ENCODE results near the gene IL6ST.
"Not testable (repeated sequence)": the region's sequence is repeated elsewhere in the genome, so short reads cannot be mapped to it uniquely, and the experiment has no call there.

IL6ST gene

DNA sequence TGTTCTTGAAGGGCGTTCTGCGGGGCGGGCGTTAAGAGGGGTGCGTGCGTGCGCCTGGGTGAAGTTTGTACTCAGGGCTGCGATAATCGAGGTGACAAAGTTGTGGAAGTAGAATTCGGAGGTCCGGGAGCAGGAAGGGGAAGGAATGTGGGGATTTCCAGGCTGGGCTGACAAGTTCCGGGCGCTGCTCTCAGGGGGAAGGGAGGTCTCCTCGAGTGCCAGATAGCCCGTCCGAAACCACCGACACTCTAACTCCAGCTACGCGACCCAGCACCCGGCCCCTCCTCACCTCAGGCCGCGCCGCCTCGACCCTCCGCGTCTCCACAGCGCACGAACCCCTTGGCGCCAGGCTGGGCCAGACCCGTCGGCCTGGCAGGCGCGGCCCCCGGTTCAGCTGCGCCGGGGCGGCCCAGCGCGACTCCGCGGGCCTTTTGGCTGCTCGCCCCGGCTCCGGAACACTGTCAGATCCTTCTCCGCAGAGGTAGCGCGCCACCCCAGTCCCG is at the start of gene IL6ST:
Gene IL6ST, minus strand, starts transcription at position 469 of the 503 bp plus-strand sequence. CDS start 18,685 bp downstream, outside the sequence.
- peak; percentile 64 for DNase-seq

DNA sequence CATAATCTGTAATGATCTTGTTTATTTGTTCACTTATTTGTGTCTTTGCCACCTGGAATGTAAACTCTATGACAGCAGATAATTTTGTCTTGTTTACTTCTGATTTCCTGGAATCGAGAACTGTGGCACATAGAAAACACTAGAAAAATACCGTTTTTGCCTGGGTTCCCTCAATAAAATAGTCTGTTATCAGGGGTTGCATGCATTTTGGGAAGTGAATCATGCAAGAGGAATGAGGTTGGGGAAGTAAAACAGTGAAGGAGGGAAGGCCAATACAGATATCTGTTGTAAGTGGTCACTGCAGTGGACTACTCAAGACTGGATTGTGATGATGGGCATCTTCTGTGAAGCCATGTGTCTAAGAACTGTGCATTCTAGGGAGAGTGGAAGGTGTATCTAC is 45.2 kb upstream of the IL6ST start:
- DNase-seq, result no peak

DNA sequence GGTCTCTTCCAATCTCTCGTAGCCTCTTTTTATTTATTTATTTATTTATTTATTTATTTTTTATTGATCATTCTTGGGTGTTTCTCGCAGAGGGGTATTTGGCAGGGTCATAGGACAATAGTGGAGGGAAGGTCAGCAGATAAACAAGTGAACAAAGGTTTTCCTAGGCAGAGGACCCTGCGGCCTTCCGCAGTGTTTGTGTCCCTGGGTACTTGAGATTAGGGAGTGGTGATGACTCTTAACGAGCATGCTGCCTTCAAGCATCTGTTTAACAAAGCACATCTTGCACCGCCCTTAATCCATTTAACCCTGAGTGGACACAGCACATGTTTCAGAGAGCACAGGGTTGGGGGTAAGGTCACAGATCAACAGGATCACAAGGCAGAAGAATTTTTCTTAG is 43.4 kb upstream of the IL6ST start:
- DNase-seq, result not testable (repeated sequence)

DNA sequence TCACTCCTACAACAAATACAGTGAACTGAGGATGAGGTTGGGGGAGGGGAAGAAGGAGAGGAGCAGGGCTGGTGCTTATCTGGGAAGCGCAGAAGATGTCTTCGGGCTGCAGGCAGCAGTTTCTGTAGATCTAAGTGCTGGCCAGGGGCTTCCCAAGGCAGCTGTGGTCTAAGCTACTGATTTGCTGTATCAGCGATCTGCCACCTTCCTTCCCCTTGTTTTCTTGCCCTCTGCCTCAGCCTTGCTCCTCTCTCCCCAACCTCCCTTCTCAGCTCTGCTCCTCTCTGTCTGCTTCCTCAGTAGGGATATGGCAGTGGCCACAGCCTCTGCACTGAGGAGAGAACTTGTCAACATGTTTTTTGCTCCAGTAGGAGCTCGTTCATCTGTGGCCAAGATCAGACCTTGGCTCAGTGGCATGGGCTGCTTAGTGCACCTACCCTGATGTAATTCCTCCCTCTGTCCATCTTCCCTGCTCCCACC is 42.8 kb upstream of the IL6ST start:
- no peak for DNase-seq

DNA sequence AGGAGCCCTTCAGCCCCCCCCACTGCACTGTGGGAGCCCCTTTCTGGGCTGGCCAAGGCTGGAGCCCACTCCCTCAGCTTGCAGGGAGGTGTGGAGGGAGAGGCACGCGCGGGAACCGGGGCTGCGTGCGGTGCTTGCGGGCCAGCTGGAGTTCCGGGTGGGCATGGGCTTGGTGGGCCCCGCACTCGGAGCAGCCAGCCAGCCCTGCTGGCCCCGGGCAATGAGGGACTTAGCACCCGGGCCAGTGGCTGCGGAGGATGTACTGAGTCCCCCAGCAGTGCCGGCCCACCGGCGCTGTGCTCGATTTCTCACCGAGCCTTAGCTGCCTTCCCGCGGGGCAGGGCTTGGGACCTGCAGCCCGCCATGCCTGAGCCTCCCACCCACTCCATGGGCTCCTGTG is 40.6 kb upstream of the IL6ST start:
- DNase-seq, result not testable (repeated sequence)

DNA sequence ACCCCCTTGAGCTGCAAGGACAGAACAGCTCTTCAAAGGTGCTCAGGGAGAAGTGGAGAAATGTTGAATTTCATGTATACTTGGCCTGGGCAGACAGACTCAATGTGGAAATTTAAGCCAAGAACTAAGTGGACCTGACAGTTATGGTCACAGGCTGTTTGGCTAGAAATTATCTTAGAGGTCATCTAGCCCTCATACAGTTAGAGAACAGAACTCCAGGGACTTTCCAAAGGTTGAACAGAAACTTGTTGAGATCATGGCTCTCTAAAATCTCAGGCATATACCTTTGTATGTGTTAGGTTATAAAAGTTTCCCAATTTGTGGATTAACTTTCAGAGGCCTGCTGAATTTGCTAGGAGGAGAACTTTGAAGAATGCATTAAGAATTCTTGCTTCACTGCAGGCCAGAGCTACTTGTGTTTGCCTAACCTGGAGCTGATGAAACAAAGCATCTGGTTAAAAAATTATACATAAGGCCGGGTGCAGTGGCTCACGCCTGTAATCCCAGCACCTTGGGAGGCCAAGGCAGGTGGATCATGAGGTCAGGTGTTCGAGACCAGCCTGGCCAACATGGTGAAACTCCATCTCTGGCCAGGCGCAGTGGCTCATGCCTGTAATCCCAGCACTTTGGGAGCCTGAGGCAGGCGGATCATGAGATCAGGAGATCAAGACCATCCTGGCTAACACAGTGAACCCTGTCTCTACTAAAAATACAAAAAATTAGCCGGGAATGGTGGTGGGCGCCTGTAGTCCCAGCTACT is 35.3 kb upstream of the IL6ST start:
- DNase-seq, result not testable (repeated sequence)

DNA sequence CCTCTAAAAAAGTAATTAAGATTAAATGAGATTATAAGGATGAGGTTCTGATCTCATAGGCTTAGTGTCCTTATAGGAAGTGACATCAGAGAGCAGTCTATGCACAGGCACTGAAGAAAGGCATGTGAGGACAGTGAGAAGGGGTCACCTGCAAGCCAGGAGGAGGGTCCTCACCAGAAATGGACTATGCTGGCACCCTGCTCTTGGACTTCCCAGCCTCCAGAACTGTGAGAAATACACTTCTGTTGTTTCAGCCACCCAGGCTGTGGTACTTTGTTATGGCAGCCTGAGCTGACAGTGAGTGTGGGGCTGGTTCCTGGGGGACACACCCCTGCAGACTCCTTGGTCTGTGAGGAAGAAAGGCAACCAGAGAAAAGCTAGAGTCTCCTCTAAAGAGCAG is 34.7 kb upstream of the IL6ST start:
- no peak for DNase-seq

DNA sequence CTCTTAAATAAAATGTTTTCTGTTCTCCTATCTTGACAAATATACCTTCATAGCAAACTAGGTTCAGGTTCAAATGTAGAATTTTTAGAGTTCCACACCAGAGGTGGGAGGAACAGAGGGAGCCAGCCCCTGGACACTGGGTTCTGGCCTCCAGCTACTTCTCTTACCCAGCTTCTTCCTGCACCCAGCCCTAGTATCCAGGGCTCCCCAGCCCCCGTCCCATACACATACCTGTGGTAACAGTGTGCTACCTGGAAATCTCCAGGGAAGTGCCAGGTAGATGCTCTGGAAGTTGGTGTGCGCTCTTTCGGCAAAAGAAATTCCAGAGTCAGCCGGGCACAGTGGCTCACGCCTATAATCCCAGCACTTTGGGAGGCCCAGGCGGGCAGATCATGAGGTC is 33.9 kb upstream of the IL6ST start:
- no peak for DNase-seq

DNA sequence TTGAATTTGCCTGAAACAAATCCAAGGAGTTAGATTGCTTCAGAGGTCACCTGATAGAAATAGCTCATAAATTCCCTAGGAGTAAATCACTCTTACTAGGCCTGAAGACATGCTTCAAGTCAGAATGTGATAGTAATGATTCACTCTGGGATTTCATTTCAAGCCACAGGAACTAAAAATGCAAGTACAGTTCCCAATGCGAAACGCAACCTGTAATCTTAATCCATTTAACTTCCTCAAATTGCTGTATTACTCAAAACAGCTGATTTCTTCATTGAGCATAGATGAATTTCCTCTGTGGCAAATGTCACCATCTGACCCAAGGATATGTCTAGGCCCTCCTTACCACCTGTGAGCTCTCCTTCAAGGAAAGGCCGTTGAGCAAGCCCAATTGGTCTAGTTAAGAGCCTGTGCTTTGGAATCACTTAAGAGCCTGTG is 32.1 kb upstream of the IL6ST start:
- DNase-seq, result peak; percentile 69

DNA sequence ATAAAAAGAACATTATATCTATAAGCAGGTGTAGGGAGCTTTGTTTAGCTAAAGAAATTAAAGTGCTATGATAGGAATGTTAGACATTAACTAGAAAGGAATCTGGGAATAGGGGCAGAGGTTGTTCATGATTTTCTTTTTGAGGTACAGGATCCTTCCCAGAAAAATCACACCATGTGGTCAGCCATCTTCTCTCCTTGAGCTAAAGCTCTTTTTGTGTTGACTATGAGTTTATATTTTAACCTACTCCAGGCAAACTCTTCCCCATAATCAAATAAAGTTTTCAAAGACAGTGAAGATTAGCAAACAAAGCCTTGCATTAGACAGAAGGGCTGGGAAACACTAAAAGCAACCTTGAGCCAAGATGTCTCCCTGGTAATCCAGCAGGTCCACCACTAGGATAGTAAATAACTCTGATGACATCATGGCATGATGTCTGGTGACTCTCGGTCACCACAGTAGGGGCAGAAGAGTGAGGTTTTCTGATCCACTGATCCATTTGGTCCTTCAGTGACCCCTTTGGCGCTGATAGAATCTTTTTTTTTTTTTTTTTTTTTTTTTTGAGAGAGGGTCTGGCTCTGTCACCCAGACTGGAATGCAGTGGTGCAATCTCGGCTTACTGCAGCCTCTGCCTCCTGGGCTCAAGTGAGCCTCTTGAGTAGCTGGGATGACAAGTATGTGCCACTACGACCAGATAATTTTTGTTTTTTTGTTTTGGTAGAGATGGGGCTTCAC is 30.6 kb upstream of the IL6ST start:
- DNase-seq, result peak; percentile 35

DNA sequence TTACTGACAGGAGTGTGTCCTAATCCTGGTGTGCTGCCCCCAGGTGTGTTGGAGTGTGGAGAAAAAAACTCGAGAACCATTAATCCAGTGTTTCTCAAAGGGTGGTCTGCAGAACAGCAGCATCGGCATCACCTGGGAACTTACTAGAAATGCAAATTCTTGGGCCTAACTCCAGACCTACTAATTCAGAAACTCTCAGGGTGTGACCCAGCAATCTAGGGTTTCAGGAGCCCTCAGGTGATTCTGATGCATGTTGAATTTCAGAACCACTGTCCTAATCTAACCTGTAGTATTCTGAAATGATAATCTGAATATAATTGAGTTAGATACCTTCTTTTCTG is 30.0 kb upstream of the IL6ST start:
- no peak for DNase-seq

DNA sequence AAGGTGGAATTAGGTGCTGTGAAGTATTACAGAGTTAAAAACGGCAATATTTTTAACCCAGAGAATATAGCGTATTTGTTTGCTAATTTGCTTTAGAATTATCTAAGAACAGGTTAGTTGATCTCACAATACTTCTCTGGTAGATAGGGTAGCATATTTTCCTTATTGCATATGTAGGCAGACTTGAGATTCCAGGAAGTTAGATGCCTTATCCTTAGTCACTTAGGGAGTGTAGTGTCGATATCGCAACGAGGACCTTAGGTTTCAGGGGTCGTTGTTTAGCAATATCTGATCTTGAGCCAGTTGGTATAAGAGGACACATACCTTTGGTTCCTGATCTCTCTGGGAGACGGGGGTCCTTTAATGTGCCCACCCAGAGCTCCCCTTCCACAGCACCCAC is 28.5 kb upstream of the IL6ST start:
- DNase-seq, result no peak

DNA sequence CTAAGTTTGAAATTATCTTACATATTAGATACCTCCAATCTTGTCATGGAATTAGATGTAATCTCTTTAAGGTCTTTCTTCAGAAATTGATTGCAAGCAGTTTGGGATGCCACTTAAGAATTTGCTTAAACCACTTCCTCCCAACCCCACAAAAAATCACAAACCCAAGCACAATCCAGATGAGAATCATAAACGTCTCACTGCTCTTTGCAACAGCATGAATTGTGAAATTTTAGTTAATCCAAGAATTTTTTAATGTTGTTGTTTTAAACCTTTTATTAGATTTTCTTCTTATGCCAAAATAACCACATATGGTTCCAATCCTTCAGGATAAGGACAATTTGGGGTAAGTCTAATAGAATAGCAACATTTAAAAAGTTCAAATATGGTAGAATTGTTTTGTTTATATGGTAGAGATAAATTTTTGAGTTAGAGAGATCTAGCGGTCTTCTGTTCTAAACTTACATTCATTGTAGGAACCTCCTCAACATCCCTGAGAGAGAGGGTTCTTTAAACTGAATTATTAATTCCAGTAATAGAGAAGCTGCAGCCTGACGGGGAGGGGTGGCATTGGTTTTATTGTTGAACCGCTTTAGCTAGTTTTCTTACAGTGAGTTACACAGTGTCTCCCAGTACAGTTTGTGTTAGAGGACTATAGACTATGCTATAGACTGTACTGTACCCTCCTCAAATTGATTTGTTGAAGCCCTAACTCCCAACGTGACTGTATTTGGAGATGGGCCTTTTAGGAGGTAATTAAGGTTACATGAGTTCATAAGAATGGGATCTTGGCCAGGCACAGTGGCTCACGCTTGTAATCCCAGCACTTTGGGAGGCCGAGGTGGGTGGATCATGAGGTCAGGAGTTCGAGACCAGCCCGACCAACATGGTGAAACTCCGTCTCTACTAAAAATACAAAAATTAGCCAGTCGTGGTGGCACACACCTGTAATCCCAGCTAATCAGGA is 24.8 kb upstream of the IL6ST start:
- DNase-seq, result no peak

DNA sequence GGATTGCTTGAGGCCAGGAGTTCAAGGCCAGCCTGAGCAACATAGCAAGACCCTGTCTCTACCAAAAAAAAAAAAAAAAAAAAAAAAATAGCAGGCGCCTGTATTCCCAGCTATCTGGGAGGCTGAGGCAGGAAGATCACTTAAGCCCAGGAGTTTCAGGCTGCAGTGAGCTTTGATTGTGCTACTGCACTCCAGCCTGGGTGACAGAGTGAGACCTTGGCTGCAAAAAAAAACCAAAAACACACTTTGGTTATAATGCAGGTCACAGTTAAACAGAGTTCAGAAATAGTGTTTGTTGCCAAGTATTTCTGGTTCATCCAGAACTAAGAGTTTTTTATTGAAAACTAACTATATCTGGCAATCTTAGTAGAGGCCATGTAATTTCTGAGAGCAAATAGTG is 24.1 kb upstream of the IL6ST start:
- DNase-seq, result no peak

DNA sequence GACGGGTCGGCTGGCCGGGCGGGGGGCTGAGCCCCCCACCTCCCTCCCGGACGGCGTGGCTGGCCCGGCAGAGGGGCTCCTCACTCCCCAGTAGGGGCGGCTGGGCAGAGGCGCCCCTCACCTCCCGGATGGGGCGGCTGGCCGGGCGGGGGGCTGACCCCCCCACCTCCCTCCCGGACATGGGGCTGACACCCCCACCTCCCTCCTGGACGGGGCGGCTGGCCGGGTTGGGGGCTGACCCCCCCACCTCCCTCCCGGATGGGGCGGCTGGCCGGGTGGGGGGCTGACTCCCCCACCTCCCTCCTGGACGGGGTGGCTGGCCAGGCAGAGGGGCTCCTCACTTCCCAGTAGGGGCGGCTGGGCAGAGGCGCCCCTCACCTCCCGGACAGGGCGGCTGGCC is 19.9 kb upstream of the IL6ST start:
- not testable (repeated sequence) for DNase-seq

DNA sequence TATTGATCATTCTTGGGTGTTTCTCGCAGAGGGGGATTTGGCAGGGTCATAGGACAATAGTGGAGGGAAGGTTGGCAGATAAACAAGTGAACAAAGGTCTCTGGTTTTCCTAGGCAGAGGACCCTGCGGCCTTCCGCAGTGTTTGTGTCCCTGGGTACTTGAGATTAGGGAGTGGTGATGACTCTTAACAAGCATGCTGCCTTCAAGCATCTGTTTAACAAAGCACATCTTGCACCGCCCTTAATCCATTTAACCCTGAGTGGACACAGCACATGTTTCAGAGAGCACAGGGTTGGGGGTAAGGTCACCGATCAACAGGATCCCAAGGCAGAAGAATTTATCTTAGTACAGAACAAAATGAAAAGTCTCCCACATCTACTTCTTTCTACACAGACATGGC is 19.2 kb upstream of the IL6ST start:
- not testable (repeated sequence) for DNase-seq

DNA sequence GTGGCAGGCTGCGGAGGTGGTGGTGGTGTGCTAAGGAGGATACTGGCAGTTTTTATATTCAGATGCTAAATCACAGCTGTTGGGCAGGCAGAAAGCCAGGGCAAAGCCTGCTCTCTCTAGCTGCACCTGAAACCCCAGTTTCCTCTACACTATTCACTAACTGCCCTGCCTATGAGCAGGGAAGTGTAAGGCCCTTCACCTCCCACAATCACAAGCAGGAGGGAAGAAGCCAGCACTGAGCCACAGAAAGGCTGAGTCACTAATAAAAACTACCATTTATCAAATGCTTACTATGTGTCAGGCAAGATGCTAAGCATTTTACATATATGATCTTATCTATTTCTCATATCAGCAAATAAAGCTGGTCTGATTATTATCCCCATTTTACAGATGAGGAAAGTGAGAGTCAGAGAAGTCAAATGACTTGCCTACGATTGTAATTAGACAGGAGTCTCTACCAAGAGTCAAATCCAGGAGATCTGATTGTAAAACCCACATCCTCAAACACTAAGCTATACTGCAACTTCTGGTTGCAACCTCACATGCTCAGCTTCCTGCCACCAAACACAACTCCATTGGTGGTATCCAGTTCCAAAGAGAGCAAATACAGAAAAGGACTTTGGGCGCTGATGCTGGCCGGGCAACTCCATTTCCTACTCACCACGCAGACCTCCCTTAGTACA is 17.7 kb upstream of the IL6ST start:
- peak; percentile 25 for DNase-seq

DNA sequence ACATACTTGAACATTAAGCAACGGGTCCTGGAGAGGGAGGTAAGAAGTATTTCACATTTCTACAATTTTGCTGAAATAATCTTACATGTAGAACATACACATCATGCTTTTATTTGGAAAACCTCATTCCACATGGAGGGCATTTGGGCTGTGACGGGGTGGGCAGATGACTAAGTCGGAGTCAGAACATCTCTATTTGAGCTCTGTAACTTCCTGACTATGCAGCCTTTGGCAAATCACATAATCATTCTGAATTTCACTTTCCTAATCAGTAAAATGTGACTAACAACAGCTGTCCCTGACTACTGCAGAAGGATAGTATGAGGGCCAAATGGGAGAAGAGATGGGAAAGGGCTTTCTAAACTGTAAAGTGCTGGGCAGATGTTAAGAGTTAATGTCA is 17.1 kb upstream of the IL6ST start:
- DNase-seq, result peak; percentile 40

DNA sequence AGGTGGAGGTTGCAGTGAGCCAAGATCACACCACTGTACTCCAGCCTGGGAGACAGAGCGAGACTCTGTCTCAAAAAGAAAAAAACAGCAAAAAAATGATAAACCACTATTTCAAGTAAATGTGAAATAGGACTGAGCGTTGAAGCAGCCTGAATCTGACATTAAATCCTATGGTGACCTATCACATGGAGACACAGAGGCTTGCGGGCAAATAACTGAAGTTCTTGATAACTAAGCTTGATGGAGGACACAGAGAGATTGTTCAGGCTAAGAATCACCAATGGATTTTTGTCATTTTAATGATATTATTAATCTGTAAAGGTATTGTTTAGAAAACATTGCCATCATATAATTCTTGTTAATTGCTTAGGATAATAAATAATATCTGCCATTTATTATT is 15.7 kb upstream of the IL6ST start:
- no peak for DNase-seq

DNA sequence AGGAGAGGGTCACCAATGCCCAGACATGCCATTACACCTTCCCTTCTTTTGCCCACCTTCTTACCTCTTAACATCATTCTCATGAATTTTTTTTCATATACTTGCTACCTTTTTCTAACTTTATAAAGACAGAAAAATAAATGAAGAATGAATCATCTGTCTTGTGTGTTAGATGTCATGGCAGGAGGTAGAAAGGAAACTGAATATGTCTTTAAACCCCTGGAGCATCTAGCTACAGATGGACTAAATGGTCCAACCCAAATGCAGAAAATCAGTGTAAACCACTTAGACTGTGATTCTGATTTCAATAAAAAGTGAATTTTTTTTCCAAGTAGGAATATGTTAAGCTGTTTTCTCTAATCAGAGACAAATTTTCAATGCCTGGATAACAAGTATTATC is 11.8 kb upstream of the IL6ST start:
- no peak for DNase-seq

DNA sequence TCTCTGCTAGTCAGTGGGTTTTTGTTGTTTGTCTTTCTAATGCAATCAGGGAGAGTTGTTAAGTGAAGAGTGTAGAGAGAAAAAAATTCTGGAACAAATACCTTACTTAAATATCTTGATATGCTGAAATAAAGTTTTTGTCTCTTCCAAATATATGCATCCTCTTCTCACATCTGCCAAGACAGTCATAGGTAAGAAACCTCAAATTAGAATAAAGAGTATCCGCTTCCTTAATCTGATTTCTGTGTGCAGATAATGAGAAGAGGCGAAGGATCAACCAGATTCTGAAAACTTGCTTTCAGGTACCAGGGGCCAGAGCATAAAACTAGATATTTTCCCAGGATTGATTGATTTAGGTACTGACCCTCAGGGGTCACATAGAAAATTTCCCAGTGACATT is 11.3 kb upstream of the IL6ST start:
- DNase-seq, result no peak

DNA sequence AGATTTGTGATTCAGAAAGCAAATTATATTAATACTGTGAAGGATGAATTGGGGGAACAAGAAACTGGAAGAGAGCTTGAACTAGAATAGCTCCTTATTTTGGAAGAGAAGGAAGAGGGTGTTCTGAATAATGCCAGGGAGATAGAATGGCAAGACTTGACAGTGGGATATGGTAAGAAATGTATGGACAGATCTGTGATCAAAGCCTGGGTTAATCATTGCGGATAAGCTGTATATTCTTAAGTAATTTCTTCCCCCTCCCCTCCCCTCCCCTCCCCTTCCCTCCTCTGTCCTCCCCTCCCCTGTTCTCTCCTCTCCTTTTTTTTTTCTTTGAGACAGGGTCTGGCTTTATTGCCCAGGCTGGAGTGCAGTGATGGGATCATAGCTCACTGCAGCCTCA is 10.1 kb upstream of the IL6ST start:
- DNase-seq, result no peak

All from kidney glomerular epithelial cell (primary cell).